Thyroid gland (tissue), 4 donors: ENCODE data around the gene FOXK1.

Experiments used
- CTCF ChIP-seq, 6 experiments: fragments of 200-600 bp in 3 of 6; fragments of 450-650 bp in 3 of 6; sonication (generic) in 3 of 6; IDR thresholded peaks; one replicate each; pipeline ENCODE4 v1.5.1; 2016 to 2019; ENCODE audit warnings: antibody characterized with exemption in 6 of 6, mild to moderate bottlenecking in 2 of 6, inconsistent platforms in 1 of 6, moderate library complexity in 1 of 6
- POLR2A ChIP-seq, 2 donors: fragments of 450-650 bp; IDR thresholded peaks; one replicate each; pipeline ENCODE4 v1.6.1; 2017; ENCODE audit warnings: antibody characterized with exemption in 2 of 2, mild to moderate bottlenecking in 2 of 2, moderate library complexity in 1 of 2

- TF ChIP-seq CTCF (IDR thresholded peaks at IDR 0.05), result no peak
- TF ChIP-seq POLR2A (IDR thresholded peaks at IDR 0.05), result no peak
Measured at GRCh38 chr7:4785371-4785770, 103.3 kb downstream of the FOXK1 start.
